HepG2 (cell line): ENCODE results near the gene MICOS13. TPM values are rescaled to one million over a fixed set of nuclear protein-coding genes. Genes with fewer than 3 reads are reported as not detected.

ENCODE experiments used
- DNMT1 ChIP-seq: sonication (generic); formaldehyde crosslinking; IDR thresholded peaks from 2 replicates; pipeline ENCODE4 v1.5.1; 2020; ENCODE audit warnings: mild to moderate bottlenecking, missing genetic modification reagents
- HDAC2 ChIP-seq: sonication (generic); formaldehyde crosslinking; IDR thresholded peaks from 2 replicates; pipeline ENCODE4 v1.4.0; 2020; ENCODE audit warnings: missing genetic modification reagents
- HNF4G ChIP-seq, 2 experiments: sonication (generic) in 1 of 2; formaldehyde crosslinking in 1 of 2; IDR thresholded peaks; 2 replicates each; pipeline versions ENCODE4 v1.4.0 to v1.6.1; 2011 to 2020; ENCODE audit warnings: borderline replicate concordance in 2 of 2, low read depth in 2 of 2, mild to moderate bottlenecking in 2 of 2, low read length in 1 of 2, missing genetic modification reagents in 1 of 2, moderate library complexity in 1 of 2
- ISL2 ChIP-seq: sonication (generic); formaldehyde crosslinking; IDR thresholded peaks from 2 replicates; pipeline ENCODE4 v1.5.0; 2020; ENCODE audit warnings: missing genetic modification reagents
- MTA1 ChIP-seq: sonication (generic); formaldehyde crosslinking; IDR thresholded peaks from 2 replicates; pipeline ENCODE4 v1.4.0; 2020; ENCODE audit warnings: missing genetic modification reagents, mild to moderate bottlenecking, borderline replicate concordance
- PAX8 ChIP-seq: sonication (generic); formaldehyde crosslinking; IDR thresholded peaks from 2 replicates; pipeline ENCODE4 v1.8.0; 2022; ENCODE audit warnings: mild to moderate bottlenecking, missing genetic modification reagents, borderline replicate concordance
- POLR2G ChIP-seq: fragments of 200-400 bp; formaldehyde crosslinking; IDR thresholded peaks from 2 replicates; pipeline ENCODE4 v1.6.1; 2018; ENCODE audit warnings: mild to moderate bottlenecking, low read depth, low read length, moderate library complexity
- SMAD9 ChIP-seq: sonication (generic); formaldehyde crosslinking; IDR thresholded peaks from 2 replicates; pipeline ENCODE4 v1.5.1; 2020; ENCODE audit warnings: mild to moderate bottlenecking, missing genetic modification reagents
- SMYD3 ChIP-seq: sonication (generic); formaldehyde crosslinking; IDR thresholded peaks from 2 replicates; pipeline ENCODE4 v1.8.1; 2023; ENCODE audit warnings: mild to moderate bottlenecking, missing genetic modification reagents
- SRSF1 ChIP-seq: fragments of 200-400 bp; formaldehyde crosslinking; optimal IDR thresholded peaks from 2 replicates; pipeline ENCODE3; 2017; ENCODE audit warnings: mild to moderate bottlenecking, low read depth, low read length, moderate library complexity
- ZFP41 ChIP-seq: sonication (generic); formaldehyde crosslinking; IDR thresholded peaks from 2 replicates; pipeline ENCODE4 v1.4.0; 2020; ENCODE audit warnings: mild to moderate bottlenecking, missing genetic modification reagents, borderline replicate concordance
- ZFP90 ChIP-seq: sonication (generic); formaldehyde crosslinking; IDR thresholded peaks from 2 replicates; pipeline ENCODE4 v1.8.0; 2022; ENCODE audit warnings: missing genetic modification reagents, mild to moderate bottlenecking, inconsistent platforms, borderline replicate concordance
- ZNF17 ChIP-seq: sonication (generic); formaldehyde crosslinking; IDR thresholded peaks from 2 replicates; pipeline ENCODE4 v1.5.0; 2020; ENCODE audit warnings: mild to moderate bottlenecking, missing genetic modification reagents
- ZNF30 ChIP-seq: sonication (generic); formaldehyde crosslinking; IDR thresholded peaks from 2 replicates; pipeline ENCODE4 v1.5.0; 2020; ENCODE audit warnings: mild to moderate bottlenecking, missing genetic modification reagents
- ZNF501 ChIP-seq: sonication (generic); formaldehyde crosslinking; IDR thresholded peaks from 2 replicates; pipeline ENCODE4 v1.5.1; 2020; ENCODE audit warnings: mild to moderate bottlenecking, moderate library complexity, missing genetic modification reagents
- ZNF639 ChIP-seq: conservative IDR thresholded peaks from 2 replicates; pipeline ENCODE4 v1.6.1; 2018; ENCODE audit warnings: missing genetic modification reagents
- ZNF644 ChIP-seq: IDR thresholded peaks from 2 replicates; pipeline ENCODE4 v1.6.1; 2016; ENCODE audit warnings: low read depth
- ZNF746 ChIP-seq: sonication (generic); formaldehyde crosslinking; IDR thresholded peaks from 2 replicates; pipeline ENCODE4 v1.8.0; 2022; ENCODE audit warnings: mild to moderate bottlenecking, missing genetic modification reagents
- ZNF83 ChIP-seq: sonication (generic); formaldehyde crosslinking; IDR thresholded peaks from 2 replicates; pipeline ENCODE4 v1.4.0; 2020; ENCODE audit warnings: missing genetic modification reagents, mild to moderate bottlenecking, borderline replicate concordance
- ZNF891 ChIP-seq: sonication (generic); formaldehyde crosslinking; IDR thresholded peaks from 2 replicates; pipeline ENCODE4 v1.5.0; 2020; ENCODE audit warnings: mild to moderate bottlenecking, missing genetic modification reagents
- polyA plus RNA-seq, 8 experiments: library from polyadenylated mRNA; depleted of rRNA in 3 of 8; stranded (reverse) in 7 of 8; unstranded in 1 of 8; fragments of >200 nt; fragmentation: Illumina TruSeq in 4 of 8; extraction: Trizol in 4 of 8; gene quantifications; 2 replicates each; pipeline versions ENCODE4 v1.2.1 to v1.2.3, GENCODE V29; 2011 to 2016; ENCODE audit warnings: low read depth in 4 of 8, missing spikeins in 1 of 8, mixed read lengths in 1 of 8; ENCODE audit not compliant: insufficient read depth in 1 of 8
- total RNA-seq, 5 experiments: library from RNA; depleted of rRNA; stranded (reverse); fragments of >200 nt; fragmentation: Illumina TruSeq; extraction: Trizol; gene quantifications; 2 replicates each; pipeline ENCODE4 v1.2.3, GENCODE V29; 2016; ENCODE audit warnings: low read depth in 1 of 5
- TF ChIP-seq, protein P1 (sequence below): sonication (generic); formaldehyde crosslinking; conservative IDR thresholded peaks from 2 replicates; pipeline ENCODE4 v1.8.0; 2022; ENCODE audit warnings: mild to moderate bottlenecking, moderate library complexity, missing genetic modification reagents
- TF ChIP-seq, protein P2 (sequence below): sonication (generic); formaldehyde crosslinking; IDR thresholded peaks from 2 replicates; pipeline ENCODE4 v1.8.0; 2022; ENCODE audit warnings: missing genetic modification reagents, mild to moderate bottlenecking, borderline replicate concordance
- TF ChIP-seq, protein P3 (sequence below): IDR thresholded peaks from 2 replicates; pipeline ENCODE4 v1.6.1; 2016; ENCODE audit warnings: low read depth, control low read depth

MICOS13 gene
- total and polyA plus RNA-seq, 2 of the 13 experiments (the other 11 are each of a cell fraction or from before 2014, with no cell fraction given), result 28.8 to 35.4 TPM

GRCh38 chr19:5719961-5720790 is 39.9 kb upstream of the MICOS13 start, which contains the start of the genes CATSPERD and LONP1 (continued):
- TF ChIP-seq ZNF83 (CRISPR knock-in tag), result no peak
- no peak for TF ChIP-seq SRSF1
- TF ChIP-seq, protein P1, sequence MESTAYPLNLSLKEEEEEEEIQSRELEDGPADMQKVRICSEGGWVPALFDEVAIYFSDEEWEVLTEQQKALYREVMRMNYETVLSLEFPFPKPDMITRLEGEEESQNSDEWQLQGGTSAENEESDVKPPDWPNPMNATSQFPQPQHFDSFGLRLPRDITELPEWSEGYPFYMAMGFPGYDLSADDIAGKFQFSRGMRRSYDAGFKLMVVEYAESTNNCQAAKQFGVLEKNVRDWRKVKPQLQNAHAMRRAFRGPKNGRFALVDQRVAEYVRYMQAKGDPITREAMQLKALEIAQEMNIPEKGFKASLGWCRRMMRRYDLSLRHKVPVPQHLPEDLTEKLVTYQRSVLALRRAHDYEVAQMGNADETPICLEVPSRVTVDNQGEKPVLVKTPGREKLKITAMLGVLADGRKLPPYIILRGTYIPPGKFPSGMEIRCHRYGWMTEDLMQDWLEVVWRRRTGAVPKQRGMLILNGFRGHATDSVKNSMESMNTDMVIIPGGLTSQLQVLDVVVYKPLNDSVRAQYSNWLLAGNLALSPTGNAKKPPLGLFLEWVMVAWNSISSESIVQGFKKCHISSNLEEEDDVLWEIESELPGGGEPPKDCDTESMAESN (CRISPR knock-in tag), result peak; percentile 92
- TF ChIP-seq ZFP90, result peak; percentile 93
- no peak for TF ChIP-seq ZNF17 (CRISPR knock-in tag)
- TF ChIP-seq, protein P2, sequence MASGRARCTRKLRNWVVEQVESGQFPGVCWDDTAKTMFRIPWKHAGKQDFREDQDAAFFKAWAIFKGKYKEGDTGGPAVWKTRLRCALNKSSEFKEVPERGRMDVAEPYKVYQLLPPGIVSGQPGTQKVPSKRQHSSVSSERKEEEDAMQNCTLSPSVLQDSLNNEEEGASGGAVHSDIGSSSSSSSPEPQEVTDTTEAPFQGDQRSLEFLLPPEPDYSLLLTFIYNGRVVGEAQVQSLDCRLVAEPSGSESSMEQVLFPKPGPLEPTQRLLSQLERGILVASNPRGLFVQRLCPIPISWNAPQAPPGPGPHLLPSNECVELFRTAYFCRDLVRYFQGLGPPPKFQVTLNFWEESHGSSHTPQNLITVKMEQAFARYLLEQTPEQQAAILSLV (CRISPR knock-in tag), result peak; percentile 22; the same call in 1 of the 2 replicates
- peak; percentile 54; the same call in 1 of the 2 replicates for TF ChIP-seq ISL2 (CRISPR knock-in tag)
- peak; percentile 62; the same call in 1 of the 2 replicates for TF ChIP-seq ZNF746
- peak; percentile 62 for TF ChIP-seq ZNF891 (CRISPR knock-in tag)
- no peak for TF ChIP-seq ZNF644 (CRISPR knock-in tag)
- TF ChIP-seq, protein P3, sequence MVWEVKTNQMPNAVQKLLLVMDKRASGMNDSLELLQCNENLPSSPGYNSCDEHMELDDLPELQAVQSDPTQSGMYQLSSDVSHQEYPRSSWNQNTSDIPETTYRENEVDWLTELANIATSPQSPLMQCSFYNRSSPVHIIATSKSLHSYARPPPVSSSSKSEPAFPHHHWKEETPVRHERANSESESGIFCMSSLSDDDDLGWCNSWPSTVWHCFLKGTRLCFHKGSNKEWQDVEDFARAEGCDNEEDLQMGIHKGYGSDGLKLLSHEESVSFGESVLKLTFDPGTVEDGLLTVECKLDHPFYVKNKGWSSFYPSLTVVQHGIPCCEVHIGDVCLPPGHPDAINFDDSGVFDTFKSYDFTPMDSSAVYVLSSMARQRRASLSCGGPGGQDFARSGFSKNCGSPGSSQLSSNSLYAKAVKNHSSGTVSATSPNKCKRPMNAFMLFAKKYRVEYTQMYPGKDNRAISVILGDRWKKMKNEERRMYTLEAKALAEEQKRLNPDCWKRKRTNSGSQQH (CRISPR knock-in tag), result peak; percentile 93
- TF ChIP-seq HDAC2, result peak; percentile 83
- TF ChIP-seq POLR2G, result peak; percentile 96
- peak; percentile 83; the same call in 1 of the 2 replicates for TF ChIP-seq ZFP41
- TF ChIP-seq ZNF639 (CRISPR knock-in tag), result peak; percentile 95
- TF ChIP-seq PAX8 (CRISPR knock-in tag), result no peak
- TF ChIP-seq MTA1 (CRISPR knock-in tag), result peak; percentile 16; the same call in 1 of the 2 replicates
- peak; percentile 87; the same call in 1 of the 2 replicates for TF ChIP-seq ZNF501 (CRISPR knock-in tag)
- peak; percentile 30; the same call in 1 of the 2 replicates for TF ChIP-seq DNMT1 (CRISPR knock-in tag)
- TF ChIP-seq SMYD3 (CRISPR knock-in tag), result no peak
- TF ChIP-seq HNF4G (IDR thresholded peaks at IDR 0.05; ENCODE audit: borderline replicate concordance, low read depth, low read length), result no peak
- 0 out of 2 replicates have a peak, but pooled peaks have one; percentile 36 for TF ChIP-seq HNF4G (CRISPR knock-in tag; IDR thresholded peaks at IDR 0.05; ENCODE audit: borderline replicate concordance, low read depth)
- TF ChIP-seq ZNF30, result no peak
- 0 out of 2 replicates have a peak, but pooled peaks have one; percentile 70 for TF ChIP-seq SMAD9 (CRISPR knock-in tag)
